Stimulated activated CD8-positive, alpha-beta memory T cell treated with anti-CD3 and anti-CD28 coated beads, Interleukin-4, amount 100 ng/mL, for 24 hours (primary cell): ENCODE data around the gene RTN4.
A peak's percentile ranks its signal among the peaks of the same experiment; 100 is the strongest.

Experiments used
- DNase-seq: peaks from one replicate; pipeline ENCODE4 v3.0.0-alpha.2; 2020; ENCODE audit warnings: low read depth

RTN4 gene

GRCh38 chr2:54952425-54952824 is 97.8 kb downstream of the RTN4 start:
- DNase-seq: no peak

- no peak for DNase-seq
Measured at GRCh38 chr2:54950811-54951210, 99.4 kb downstream of the RTN4 start.

GRCh38 chr2:54949431-54949830 is 100.8 kb downstream of the RTN4 start:
- DNase-seq: no peak

DNA sequence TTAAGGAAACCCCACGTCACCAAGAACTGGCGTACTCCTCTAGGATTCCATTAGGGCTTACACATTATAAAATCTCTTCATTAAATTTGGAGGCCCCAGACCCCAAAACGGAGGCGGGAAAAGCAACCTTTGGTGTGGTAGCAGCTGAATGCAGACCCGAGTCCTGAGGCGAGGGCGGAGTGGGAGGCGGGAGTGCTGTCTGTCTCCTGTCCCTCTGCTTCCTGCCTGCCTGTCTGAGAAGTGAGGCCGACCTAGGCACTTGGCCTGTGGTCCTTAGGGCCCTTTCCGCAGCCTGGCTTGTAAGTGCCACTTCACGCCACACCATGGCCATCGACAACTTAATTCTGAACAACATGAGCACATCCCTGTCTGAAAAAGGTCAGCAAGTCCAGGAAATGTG is 102.1 kb downstream of the RTN4 start:
- DNase-seq: no peak

DNA sequence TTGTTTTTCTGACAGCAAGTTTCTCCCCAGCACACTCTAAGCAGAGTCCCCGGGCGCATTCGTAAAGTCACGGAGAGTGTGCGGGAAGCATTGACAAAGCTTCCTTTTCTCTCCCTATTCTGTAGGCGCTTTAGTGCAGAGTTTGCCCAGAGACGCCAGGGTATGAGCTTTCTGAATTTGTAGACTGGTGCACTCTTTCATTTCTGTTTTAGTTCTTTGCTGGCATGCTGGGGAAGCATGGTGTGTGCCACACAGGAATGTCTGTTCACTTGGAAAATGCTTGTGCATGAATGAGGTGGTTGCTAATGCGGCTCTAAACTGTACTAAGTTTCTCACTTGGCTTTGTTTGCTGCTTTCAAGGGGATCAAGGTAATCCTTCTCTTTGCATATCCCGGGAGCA is 102.6 kb downstream of the RTN4 start:
- DNase-seq: no peak

- no peak for DNase-seq
Measured at GRCh38 chr2:54947136-54947535, 103.1 kb downstream of the RTN4 start.

DNA sequence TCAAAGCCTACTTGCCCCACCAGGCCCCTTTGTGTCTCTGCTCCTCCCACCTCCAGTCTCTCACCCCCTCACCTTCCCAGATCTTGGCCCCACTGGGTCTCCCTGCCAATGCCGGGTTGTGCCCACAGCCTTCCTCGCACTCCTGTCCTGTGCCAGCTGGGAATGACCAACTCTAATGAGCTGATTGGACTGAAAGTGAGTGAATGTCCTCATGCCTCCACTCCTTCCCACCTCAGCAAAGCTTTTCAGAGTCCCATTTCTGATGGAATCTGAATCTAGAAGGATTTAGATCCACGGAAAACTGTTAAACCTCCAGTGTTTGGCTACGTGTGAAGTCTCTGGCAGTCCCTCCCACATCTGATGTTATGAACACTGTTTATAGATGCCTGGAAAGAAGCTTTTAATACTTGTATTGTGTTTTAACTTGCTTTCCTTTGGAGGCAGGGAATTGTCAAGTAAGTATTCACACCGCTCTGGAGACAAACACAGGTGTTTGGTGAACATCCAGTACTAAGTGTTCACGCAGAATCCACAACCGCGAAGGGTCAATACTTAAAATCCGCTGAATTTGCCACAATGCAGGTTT is 103.9 kb downstream of the RTN4 start:
- DNase-seq: no peak

DNA sequence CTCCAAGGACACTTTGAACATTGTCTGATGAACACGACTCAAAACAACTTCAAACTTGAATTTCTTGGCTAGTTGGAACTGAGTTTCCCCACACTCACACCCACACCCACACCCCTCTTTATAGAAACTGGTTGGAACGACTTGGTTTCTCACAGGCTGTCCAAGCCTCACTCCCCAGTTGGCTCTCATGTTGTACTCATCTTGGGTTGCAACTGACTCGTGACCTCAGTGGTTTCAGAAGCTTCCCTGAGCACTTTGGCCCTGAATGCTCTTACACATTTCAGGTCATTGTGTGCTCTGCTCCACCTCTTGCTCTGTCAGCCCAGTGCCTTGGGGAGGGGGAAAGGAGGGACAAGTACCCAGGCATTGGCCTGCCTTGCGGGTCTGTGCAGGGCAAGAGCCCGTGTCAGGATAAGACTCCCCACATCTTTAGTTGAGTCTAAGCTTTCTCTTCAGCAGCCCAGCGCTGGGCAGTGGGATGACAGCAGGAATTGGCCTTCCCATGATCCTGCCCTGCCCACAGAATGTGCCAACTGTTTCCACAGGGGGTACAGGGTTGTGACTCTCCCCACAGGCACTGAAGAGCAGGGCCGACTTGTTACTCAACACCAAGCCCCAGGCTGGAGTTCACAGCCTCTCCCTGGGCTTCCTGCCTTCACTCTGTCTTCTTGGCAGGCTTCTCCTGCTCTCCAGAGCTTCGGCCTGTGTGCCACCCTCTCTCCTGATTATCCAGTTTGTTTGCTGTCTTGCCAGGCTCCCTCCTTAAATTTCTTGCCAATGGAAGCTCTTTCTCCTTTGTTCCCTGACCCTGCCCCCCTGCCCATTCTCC is 104.6 kb downstream of the RTN4 start:
- DNase-seq: peak; percentile 2

DNA sequence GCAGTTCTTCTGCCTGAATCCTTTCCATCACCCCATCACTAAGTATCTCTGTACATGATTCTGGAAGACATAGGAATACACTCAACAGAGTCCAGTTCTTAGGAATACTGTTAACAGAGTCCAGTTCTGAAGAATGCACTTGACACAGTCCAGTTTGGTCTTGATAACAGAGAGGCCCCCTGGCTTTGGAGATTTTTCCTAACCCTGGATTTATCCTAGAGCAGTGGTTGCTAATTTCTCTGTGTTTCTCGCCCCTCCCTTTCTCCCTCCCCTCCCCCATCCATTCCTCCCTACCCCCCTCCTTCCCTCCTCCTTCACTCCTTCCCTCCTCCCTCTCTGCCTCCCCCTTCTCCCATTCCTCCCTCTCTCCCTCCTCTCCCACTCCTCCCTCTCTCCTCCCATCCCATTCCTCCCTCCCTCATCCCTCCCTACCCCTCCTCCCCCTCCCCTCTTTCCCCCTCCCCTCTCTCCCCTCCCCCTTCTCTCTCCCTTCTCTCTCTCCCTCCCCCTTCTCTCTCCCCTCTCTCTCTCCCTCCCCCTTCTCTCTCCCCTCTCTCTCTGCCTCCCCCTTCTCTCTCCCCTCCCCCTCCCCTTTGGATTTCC is 105.4 kb downstream of the RTN4 start:
- no peak for DNase-seq

DNA sequence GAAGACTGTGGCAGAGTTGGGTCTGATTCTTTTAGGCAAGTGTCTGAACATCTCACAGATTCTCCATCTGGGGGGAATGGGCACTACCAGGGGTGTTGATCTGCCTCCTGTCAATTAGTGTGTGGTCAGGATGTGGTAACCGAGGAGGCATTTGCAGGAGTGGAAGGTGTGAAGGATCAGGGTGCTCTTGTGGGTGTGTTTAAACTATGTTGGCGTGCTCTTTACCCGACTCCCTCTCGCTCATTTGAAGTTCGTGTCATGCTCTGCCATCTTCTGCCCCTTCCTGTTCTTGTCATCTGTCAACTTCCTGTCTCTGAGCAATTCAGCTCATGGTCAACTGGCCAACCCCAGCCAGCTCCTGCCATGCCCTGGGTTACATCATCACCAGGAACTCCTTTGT is 107.9 kb downstream of the RTN4 start:
- no peak for DNase-seq

DNA sequence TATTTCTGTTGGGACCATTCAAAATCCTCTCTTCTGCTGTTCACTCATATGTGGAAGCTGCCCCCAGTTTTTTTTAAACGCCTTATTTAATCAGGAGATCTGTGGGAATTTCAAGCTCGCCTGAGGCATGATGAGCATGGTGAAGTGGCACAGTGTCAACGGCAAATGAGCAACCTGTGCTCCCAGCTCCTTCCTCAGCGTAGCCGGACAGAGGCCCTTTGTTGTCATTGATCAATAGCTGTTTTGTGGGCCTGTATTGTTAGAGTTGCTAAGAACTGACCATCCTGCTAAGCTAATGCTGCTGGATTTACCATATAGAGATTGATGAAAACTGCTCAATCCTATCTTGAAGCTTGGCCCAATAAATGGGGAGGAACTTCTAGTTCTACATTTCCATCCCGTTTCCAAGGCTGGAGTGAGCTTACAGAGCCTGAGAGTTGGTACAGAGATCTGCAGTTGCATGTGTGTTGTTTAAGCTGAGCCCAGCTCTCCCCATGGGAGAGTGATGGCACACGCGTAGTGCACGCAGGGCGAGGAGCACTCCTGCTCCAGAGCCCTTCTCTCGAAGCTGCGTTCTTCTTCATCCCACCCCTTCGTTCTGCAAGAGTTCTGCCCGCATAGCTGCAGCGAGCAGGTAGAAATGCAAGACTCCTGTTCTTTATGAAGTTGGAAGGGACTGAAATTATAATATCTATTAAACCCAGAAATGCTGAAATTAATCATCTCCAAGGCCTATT is 108.8 kb downstream of the RTN4 start:
- no peak for DNase-seq

DNA sequence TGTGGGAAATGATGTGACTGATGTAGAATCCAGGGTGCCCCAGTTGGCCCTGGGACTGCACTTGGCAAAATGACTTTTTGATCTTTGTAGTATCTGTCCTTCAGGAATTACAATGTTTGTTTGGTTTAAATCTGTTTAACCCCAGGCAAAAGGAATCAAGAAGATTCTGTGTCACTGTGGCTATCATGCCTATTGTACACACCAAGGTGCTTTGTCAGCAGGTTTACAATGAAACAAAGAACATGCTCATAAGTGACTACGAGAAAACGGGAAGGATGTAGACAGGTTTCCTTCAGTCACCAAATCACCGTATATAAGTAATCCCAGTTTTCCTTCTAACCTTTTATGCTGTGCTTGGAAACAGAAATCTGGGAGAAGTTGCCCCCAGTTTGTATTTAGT is 109.5 kb downstream of the RTN4 start:
- DNase-seq: no peak

DNA sequence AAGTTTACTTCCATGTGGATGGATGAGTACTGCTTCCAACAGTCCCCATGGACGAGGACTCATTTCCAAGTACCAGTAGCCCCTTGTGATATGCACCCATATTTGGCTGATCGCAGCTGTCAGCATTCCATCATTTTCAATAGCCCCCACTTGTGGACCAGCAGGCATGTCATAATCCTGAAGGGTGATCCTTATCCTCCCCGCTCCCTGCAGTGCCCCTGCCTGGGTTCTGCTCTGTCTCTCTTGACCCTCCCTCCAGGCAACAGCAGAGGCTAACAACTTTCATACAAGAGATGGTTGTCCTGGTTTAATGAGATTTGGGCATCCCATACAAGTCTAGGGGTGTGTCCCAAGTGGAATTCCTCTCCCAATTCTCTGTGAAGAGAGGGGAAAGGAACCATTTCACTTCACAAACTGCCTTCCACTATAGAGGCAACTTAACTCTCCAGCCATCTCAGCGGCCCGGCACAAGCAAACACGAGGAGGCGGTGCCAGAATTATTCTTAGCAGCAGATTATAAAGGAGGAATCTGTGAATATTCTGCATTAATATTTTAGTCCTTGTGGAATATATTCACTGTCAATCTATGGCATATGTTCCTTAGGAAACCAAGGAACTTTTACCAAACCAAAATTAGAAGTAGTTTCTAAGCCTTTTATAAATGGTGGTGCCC is 110.7 kb downstream of the RTN4 start:
- DNase-seq: no peak

DNA sequence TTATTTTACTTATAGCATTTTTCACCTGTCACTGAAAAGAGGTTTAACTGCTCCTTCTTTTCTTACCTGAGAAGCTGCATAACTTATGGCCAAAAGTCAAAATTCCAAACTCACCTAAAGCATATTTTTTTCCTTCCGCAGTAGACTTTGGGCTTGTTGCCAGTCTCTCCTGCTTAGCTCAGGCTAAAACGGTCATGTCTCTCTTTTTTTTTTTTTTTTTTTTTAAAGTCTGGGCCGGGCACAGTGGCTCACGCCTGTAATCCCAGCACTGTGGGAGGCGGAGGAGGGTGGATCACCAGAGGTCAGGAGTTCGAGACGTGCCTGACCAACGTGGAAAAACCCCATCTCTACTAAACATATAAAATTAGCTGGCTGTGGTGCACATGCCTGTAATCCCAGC is 113.5 kb downstream of the RTN4 start:
- no peak for DNase-seq

DNA sequence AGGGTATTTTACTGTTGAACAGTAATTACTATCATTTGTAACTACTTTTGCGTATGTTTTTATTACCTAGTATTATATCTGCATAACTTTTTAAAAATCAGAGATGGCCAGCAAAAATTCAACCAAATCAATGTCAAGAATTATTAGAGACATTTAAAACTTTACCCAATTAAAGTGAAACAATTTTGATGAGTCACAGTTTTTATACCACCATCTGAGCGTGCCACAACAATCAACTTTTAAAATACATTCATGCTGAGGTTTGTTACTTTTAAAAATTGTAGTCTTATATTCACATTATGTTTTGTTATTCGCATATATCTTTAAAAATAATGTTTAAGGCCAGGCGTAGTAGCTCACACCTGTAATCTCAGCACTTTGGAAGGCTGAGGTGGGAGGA is 114.9 kb downstream of the RTN4 start:
- DNase-seq: no peak

- no peak for DNase-seq
Measured at GRCh38 chr2:54931473-54931872, 118.8 kb downstream of the RTN4 start.

DNA sequence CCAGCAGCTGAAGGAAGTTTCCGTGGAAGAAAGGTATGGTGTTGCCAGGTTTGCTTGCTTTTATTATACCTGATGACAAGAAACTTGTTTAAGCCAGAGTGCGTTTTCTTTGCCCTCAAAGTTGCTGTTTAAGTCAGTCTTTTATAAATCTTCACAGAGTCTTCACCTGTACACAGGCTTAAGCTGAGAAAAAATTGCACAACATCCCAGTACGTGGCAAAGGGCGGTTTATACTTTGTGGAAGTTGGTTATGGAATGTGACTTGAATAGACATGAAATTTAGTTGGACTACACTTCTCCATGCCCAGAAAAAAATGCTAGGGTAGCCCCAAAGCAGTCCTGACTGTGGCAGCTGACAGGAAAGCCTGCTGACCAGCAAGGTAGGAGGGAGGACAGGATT is 121.5 kb downstream of the RTN4 start:
- DNase-seq: no peak

GRCh38 chr2:54927751-54928615 is 122.3 kb downstream of the RTN4 start:
- no peak for DNase-seq

- no peak for DNase-seq
Measured at GRCh38 chr2:54927085-54927750, 123.0 kb downstream of the RTN4 start.

DNA sequence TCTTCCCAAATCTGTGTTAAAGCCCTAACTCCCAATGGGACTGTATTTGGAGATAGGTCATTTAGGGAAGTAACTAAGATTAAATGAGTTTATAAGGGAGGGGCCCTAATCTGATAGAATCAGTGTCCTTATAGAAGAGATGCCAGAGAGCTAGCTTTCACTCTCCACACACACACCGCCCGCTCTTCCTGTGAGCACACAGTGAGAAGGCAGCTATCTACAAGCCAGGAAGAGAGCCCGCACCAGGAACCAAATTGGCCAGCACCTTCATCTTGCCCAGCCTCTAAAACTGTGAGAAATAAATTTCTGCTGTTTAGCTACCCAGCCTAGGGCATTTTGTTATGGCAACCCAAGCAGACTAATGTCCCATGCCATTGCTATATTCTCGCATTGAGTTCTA is 125.2 kb downstream of the RTN4 start:
- DNase-seq: no peak

DNA sequence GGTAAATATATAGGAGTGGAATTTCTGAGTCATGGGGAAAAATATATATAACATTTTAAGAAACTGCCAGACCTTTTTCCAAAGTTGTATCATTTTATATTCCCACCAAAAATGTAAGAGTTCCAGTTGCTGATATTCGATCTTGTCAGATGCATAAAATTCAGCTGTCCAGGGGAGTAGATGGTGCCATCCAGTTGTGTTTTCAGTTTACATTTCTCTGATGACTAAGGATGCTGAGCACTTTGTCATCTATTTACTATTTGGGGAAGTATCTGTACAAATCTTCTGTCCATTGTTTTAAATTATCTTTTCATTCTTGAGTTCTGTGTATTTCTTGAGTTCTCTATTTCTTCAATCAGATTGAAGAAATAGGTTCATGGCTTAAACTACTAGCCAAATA is 126.1 kb downstream of the RTN4 start:
- DNase-seq: no peak
